Endothelial cell (in vitro differentiated cells): ENCODE results near the gene C3orf18. TPM values are rescaled to one million over a fixed set of nuclear protein-coding genes. Genes with fewer than 3 reads are reported as not detected.

Experiments
- DNase-seq: peaks from one replicate; pipeline ENCODE4 v3.0.0; 2021; ENCODE audit warnings: low spot score
- H3K27ac Mint-ChIP-seq: one replicate; pipeline ENCODE4 v1.8.0; 2021; ENCODE audit warnings: mixed read lengths, inconsistent platforms; ENCODE audit not compliant: unreplicated experiment
- H3K27me3 Mint-ChIP-seq: one replicate; pipeline ENCODE4 v1.8.0; 2021; ENCODE audit warnings: mild to moderate bottlenecking, moderate library complexity, mixed read lengths, inconsistent platforms; ENCODE audit not compliant: unreplicated experiment
- H3K36me3 Mint-ChIP-seq: one replicate; pipeline ENCODE4 v1.8.0; 2021; ENCODE audit warnings: mild to moderate bottlenecking, low read depth, mixed read lengths, inconsistent platforms; ENCODE audit not compliant: unreplicated experiment
- H3K4me1 Mint-ChIP-seq: one replicate; pipeline ENCODE4 v1.8.0; 2021; ENCODE audit warnings: mild to moderate bottlenecking, mixed read lengths, inconsistent platforms; ENCODE audit not compliant: unreplicated experiment
- H3K4me3 Mint-ChIP-seq: one replicate; pipeline ENCODE4 v1.8.0; 2021; ENCODE audit warnings: mild to moderate bottlenecking, mixed read lengths, inconsistent platforms; ENCODE audit not compliant: unreplicated experiment
- H3K9me3 Mint-ChIP-seq: one replicate; pipeline ENCODE4 v1.8.0; 2021; ENCODE audit warnings: mixed read lengths, inconsistent platforms; ENCODE audit not compliant: unreplicated experiment
- CTCF ChIP-seq: fragments of 200-600 bp; sonication (generic); IDR thresholded peaks from one replicate; pipeline ENCODE4 v1.5.0; 2021; ENCODE audit warnings: antibody characterized with exemption; ENCODE audit not compliant: unreplicated experiment
- total RNA-seq: library from RNA; stranded (reverse); fragmentation: NEBNext Ultra II Directional; extraction: Animal tissue kit (Norgen Biotek cat#: 25700); gene quantifications from one replicate; pipeline ENCODE4 v1.2.1, GENCODE V29; 2021; ENCODE audit not compliant: unreplicated experiment

Gene C3orf18
- total RNA-seq, 1 donor from 2014 or later: 4.0 TPM

GRCh38 chr3:50600141-50600753 is 32.7 kb upstream of the C3orf18 start:
- Mint-ChIP-seq H3K36me3 (peaks cover 4% of the 10 kb centered on the region), H3K27me3 (peaks cover 9% of the 10 kb centered on the region), H3K4me3 (no peak overlapping the region), H3K9me3 (no peaks in the 10 kb centered on the region), H3K4me1 (no peaks in the 10 kb centered on the region), H3K27ac (no peak overlapping the region)
- DNase-seq: no peak
- TF ChIP-seq CTCF: no peak

- no peak overlapping the region for H3K27ac Mint-ChIP-seq
- TF ChIP-seq CTCF: no peak
- peaks cover 9% of the 10 kb centered on the region for H3K27me3 Mint-ChIP-seq
- DNase-seq: no peak
- H3K4me1 Mint-ChIP-seq: no peaks in the 10 kb centered on the region
- no peaks in the 10 kb centered on the region for H3K9me3 Mint-ChIP-seq
- no peak overlapping the region for H3K4me3 Mint-ChIP-seq
- peaks cover 4% of the 10 kb centered on the region for H3K36me3 Mint-ChIP-seq
Measured at GRCh38 chr3:50599716-50600118, 32.2 kb upstream of the C3orf18 start.

- Mint-ChIP-seq H3K27me3 (peaks cover 9% of the 10 kb centered on the region), H3K4me3 (no peak overlapping the region), H3K36me3 (peaks cover 4% of the 10 kb centered on the region), H3K4me1 (no peaks in the 10 kb centered on the region), H3K27ac (no peak overlapping the region), H3K9me3 (no peaks in the 10 kb centered on the region)
- TF ChIP-seq CTCF: no peak
- no peak for DNase-seq
Measured at GRCh38 chr3:50599115-50599715, 31.7 kb upstream of the C3orf18 start.

- Mint-ChIP-seq H3K9me3 (no peaks in the 10 kb centered on the region), H3K27ac (no peak overlapping the region), H3K4me3 (no peak overlapping the region), H3K27me3 (peaks cover 3% of the 10 kb centered on the region), H3K4me1 (no peaks in the 10 kb centered on the region), H3K36me3 (no peaks in the 10 kb centered on the region)
- DNase-seq: no peak
- TF ChIP-seq CTCF: no peak
Measured at GRCh38 chr3:50594253-50594785, 26.8 kb upstream of the C3orf18 start.

GRCh38 chr3:50592568-50592967 is 25.0 kb upstream of the C3orf18 start:
- no peak overlapping the region for H3K27ac Mint-ChIP-seq
- H3K36me3 Mint-ChIP-seq: no peaks in the 10 kb centered on the region
- DNase-seq: no peak
- no peaks in the 10 kb centered on the region for H3K27me3 Mint-ChIP-seq
- no peaks in the 10 kb centered on the region for H3K9me3 Mint-ChIP-seq
- H3K4me1 Mint-ChIP-seq: no peaks in the 10 kb centered on the region
- H3K4me3 Mint-ChIP-seq: no peak overlapping the region
- no peak for TF ChIP-seq CTCF
